C4-2B (cell line): Measurements from ENCODE around the gene HSPBP1.

ENCODE experiments used
- H3K27ac ChIP-seq: fragments of 450-650 bp; 2 replicates; pipeline ENCODE4 v1.5.1; 2017
- CTCF ChIP-seq: fragments of 450-650 bp; conservative IDR thresholded peaks from 2 replicates; pipeline ENCODE4 v1.5.1; 2017; ENCODE audit warnings: mild to moderate bottlenecking
- ZFX ChIP-seq: fragments of 450-650 bp; IDR thresholded peaks from 2 replicates; pipeline ENCODE4 v1.6.1; 2017

HSPBP1 gene

GRCh38 chr19:55224038-55224665 lies 55.8 kb downstream of the HSPBP1 start:
- TF ChIP-seq ZFX (no peak), CTCF (no peak)
- no peak overlapping the region for H3K27ac ChIP-seq

GRCh38 chr19:55223291-55224037 lies 56.4 kb downstream of the HSPBP1 start:
- no peak for TF ChIP-seq CTCF
- H3K27ac ChIP-seq = no peak overlapping the region

GRCh38 chr19:55220525-55220924 lies 59.4 kb downstream of the HSPBP1 start:
- TF ChIP-seq CTCF (no peak), ZFX (no peak)
- no peak overlapping the region for H3K27ac ChIP-seq

- TF ChIP-seq ZFX (no peak), CTCF (no peak)
Observed at GRCh38 chr19:55216461-55217198, 63.3 kb downstream of the HSPBP1 start.

GRCh38 chr19:55213547-55213946 lies 66.4 kb downstream of the HSPBP1 start:
- H3K27ac ChIP-seq = no peak overlapping the region
- TF ChIP-seq ZFX (no peak), CTCF (no peak)

More at GRCh38 chr19:55216461-55217198, 63.3 kb downstream of the HSPBP1 start:
- H3K27ac ChIP-seq = peak overlapping the region; percentile 51

GRCh38 chr19:55212447-55212846 lies 67.5 kb downstream of the HSPBP1 start:
- no peak overlapping the region for H3K27ac ChIP-seq
- TF ChIP-seq CTCF (no peak; the same call in 1 of the 2 replicates), ZFX (no peak)
